GM19468 (cell line): Measurements from ENCODE around the gene NPR1.

Experiments used
- ATAC-seq: cut with Tn5 transposase; IDR thresholded peaks from one replicate; pipeline ENCODE4 v1.9.1; 2021; ENCODE audit warnings: mild to moderate bottlenecking, moderate library complexity, moderate number of reproducible peaks; ENCODE audit not compliant: unreplicated experiment; ENCODE audit errors: extremely low read depth

NPR1 gene

DNA sequence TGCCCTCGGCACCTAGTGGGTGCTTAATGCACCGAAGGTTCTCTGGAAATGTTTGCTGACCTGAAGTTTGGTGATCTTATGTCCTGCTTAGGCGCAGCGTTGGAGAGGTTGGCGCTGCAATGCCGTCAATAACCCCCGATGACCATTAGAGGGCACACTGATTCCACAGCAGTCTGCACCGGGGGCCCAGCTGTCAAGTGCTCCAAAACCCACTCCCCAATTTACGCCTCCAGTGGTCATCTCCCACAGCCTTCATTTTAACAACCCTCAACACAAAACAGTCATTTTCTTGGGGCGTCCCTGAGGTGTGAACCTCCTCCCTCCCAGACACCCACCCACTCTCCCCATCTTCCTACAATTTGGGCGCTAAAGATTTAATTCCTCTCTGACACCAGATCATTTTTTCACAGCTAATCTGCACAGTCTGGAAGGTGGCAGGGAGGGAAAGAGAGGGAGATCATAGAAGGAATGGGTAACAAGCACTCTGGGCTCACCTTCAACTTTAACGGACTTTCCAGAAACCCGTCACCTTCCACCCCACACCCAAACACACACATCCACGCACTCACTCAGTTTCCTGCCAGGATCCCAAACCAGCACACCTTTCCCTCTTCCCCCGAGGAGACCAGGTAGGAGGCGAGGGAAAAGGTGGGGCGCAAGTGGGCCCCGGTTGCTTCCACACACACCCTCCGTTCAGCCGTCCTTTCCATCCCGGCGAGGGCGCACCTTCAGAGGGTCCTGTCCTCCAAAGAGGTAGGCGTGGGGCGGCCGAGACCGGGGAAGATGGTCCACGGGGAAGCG, 570 bp upstream of the NPR1 start:
- no peak for ATAC-seq

DNA sequence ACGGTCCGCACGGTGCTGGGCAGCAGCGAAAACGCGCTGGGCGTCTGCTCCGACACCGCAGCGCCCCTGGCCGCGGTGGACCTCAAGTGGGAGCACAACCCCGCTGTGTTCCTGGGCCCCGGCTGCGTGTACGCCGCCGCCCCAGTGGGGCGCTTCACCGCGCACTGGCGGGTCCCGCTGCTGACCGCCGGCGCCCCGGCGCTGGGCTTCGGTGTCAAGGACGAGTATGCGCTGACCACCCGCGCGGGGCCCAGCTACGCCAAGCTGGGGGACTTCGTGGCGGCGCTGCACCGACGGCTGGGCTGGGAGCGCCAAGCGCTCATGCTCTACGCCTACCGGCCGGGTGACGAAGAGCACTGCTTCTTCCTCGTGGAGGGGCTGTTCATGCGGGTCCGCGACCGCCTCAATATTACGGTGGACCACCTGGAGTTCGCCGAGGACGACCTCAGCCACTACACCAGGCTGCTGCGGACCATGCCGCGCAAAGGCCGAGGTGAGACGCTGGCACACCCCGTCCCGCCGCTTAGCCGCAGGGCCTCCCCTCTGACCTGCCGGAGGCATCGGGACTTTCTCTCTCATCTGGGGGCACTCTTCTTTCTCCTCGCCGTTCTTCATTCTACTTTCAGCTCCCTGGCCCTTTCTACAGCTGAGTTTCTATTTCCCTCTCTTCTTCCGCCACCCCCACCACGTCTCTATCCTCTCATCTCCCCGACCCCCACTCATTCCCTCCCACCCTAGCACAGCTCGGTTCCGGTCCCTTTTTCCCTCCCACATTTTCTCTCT, 1.0 kb downstream of the NPR1 start:
- ATAC-seq, result no peak

DNA sequence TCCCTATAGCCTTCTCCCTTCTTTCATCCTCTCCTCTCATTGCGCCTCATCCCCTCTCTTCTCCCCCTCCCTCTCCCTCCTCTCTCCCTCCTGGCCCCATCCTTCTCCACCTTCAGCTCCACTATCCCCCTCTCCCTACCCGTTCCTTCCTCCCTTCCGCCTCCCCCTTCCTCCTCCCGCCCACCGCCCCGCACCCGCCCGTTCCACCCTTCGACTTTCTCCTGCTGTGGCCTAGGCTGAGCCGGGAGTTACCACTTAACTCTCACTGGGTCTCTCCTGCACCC, 1.6 kb downstream of the NPR1 start:
- ATAC-seq, result no peak

DNA sequence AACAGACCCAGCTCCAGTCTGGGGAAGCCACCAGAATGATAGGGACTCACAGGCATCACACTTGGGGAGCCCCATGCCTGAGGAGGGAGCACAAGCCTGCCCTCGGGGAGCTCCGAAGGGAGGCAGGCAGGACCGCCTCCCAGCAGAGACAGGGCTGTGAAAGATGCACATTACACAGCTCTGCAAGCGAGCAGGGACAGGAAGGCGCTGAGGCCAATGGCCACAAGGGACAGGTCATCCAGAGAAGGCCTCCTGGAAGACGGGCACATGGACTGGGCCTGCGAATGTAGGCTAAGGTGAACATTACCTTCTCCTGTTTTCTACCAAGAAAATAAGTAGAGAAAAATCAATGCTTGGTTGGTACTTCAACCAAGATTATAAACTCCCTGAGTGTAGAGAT, 4.2 kb downstream of the NPR1 start:
- no peak for ATAC-seq

DNA sequence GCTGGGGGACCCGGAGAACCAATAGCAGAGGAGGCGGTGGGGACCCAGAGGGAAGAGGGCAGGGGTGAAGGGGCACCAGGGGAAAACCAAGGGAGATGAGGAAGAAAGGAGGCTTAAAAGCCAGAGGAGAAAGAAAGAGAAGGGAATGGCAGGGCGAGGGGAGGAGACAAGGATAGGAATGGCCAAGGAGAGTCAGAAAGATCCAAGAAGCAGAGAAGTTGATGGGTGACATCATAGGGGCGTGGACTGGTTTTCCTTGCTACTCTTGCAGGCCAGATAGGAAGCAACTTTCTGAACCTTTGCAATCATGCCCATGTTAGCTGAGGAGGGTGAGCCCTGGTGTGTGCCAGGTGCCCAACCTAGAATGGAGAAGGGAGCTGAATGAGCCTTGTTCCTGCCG, 5.4 kb downstream of the NPR1 start:
- ATAC-seq, result no peak

DNA sequence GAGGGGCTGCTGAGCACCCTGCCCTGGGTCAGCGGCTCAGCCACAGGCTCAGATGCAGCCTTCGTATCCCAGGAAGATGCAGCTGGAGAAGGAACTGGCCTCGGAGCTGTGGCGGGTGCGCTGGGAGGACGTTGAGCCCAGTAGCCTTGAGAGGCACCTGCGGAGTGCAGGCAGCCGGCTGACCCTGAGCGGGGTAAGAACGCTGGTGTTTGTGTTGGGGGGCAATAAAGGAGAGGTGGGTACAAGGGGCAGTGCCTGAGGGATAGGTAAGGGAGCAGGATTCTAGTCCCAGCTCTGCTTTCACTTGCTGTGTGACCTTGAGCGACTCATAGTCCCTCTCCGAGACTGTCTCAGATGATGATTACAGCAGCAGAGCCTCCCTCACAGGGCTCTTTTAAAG, 6.4 kb downstream of the NPR1 start:
- ATAC-seq, result no peak

DNA sequence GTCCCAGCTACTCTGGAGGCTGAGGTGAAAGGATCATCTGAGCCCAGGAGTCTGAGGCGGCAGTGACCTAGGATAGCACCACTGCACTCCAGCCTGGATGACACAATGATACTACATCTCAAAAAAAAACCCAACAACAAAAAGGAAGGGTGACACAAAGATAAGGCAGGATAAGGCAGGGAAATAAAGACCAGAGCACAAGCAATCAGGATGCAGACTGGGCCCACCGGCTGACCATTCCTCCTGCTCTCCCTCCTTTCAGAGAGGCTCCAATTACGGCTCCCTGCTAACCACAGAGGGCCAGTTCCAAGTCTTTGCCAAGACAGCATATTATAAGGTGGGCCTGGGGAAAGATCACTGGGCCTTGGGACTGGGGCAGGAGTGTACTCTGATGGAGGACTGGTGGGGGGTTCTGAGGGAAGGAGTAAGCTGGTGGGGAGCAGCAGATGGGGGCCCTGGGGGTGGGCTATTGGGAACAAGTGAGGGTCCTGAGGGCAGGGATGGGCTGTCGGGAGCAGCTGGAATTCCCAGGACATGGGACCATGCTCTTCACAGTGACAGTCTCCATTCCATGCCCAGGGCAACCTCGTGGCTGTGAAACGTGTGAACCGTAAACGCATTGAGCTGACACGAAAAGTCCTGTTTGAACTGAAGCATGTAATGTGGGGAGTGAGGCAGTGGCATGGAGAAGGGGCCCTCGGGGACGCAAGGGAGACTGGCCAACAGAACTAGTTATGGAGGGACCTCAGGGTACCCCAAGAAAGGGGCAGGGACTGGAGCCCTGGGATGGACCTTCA, 7.3 kb downstream of the NPR1 start:
- ATAC-seq, result no peak

DNA sequence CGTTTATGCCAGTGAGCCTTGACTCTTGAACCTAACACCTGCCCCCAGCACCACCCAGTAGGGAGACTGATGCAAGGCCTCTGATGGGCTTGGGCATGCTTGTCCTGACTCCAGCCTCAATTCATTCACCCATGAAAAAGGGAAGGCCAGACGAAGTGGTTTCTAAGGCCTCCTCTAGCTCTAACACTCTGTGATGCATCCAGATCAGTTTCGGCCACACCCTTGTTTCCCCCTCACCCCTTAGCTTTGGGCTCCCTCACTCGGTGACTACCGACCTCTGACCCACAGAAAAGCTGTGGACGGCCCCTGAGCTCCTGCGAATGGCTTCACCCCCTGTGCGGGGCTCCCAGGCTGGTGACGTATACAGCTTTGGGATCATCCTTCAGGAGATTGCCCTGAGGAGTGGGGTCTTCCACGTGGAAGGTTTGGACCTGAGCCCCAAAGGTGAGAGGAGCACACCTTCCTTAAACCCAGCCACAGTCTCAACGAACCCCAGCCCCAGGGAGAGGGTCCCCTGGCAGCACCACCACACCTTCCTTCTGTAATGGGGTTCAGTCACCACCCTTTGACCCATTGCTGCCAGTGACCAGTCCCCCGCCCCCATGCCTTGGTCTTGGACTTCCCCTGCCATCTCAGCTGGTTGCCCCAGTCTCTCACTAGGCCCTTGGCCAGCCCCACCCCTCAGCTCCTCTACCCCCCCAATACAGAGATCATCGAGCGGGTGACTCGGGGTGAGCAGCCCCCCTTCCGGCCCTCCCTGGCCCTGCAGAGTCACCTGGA, 9.0 kb downstream of the NPR1 start:
- no peak for ATAC-seq

DNA sequence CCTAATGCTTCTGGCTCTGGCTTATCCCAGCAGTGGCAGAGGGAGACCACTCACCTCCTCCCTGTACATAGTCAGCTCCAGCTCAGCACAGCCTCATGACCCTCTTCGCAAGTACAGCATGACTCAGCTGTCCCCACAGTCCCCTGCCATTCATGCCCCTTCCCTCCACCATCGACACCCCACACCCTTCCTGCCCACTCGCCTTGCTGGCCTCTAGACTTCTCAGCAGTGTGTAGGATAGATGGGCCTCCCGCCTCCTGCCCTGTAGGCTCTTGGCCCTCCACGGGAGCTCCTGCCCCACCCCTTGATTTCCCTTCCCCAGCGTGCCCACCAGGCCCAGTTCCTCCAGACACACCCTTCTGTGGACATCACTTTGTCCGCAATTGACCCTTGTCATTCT, 9.8 kb downstream of the NPR1 start:
- no peak for ATAC-seq

DNA sequence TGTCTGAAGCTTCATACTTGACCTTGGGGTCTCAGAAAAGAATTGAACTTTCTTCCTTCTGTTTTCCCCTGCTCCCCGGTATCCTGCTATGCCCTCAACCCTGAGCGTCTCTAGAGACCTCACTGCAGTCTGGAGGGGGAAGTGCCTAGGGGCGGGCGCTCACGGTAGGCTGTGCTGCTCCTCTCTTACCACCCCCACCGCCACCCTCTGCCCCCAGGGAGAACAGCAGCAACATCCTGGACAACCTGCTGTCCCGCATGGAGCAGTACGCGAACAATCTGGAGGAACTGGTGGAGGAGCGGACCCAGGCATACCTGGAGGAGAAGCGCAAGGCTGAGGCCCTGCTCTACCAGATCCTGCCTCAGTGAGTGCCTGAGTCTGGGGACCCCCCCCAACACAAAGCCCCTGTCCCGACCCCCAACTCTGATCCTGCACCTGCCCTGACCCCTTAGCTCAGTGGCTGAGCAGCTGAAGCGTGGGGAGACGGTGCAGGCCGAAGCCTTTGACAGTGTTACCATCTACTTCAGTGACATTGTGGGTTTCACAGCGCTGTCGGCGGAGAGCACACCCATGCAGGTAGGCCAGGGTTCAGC, 10.3 kb downstream of the NPR1 start:
- ATAC-seq, result no peak

DNA sequence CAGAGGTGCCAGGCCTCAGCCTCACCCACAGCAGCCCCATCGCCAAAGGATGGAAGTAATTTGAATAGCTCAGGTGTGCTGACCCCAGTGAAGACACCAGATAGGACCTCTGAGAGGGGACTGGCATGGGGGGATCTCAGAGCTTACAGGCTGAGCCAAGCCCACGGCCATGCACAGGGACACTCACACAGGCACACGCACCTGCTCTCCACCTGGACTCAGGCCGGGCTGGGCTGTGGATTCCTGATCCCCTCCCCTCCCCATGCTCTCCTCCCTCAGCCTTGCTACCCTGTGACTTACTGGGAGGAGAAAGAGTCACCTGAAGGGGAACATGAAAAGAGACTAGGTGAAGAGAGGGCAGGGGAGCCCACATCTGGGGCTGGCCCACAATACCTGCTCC, 15.0 kb downstream of the NPR1 start:
- ATAC-seq, result no peak

DNA sequence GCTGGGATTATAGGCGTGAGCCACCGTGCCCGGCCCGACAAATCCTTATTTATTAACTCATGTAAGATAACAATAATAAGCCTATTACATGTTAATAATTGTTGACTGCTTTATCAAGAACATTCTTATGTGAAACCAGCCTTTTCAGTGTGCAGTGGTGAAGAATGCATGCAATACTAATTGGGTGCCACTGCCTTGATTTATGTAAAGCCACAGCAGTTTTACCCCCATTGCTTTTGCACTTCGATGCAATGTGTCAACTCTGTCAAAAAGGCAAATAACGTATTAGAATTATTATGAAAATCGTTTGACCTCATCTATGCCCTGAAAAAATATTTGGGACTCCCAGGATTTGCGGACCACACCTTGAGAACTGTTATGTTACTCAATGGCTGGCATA, 18.3 kb downstream of the NPR1 start:
- ATAC-seq, result no peak

DNA sequence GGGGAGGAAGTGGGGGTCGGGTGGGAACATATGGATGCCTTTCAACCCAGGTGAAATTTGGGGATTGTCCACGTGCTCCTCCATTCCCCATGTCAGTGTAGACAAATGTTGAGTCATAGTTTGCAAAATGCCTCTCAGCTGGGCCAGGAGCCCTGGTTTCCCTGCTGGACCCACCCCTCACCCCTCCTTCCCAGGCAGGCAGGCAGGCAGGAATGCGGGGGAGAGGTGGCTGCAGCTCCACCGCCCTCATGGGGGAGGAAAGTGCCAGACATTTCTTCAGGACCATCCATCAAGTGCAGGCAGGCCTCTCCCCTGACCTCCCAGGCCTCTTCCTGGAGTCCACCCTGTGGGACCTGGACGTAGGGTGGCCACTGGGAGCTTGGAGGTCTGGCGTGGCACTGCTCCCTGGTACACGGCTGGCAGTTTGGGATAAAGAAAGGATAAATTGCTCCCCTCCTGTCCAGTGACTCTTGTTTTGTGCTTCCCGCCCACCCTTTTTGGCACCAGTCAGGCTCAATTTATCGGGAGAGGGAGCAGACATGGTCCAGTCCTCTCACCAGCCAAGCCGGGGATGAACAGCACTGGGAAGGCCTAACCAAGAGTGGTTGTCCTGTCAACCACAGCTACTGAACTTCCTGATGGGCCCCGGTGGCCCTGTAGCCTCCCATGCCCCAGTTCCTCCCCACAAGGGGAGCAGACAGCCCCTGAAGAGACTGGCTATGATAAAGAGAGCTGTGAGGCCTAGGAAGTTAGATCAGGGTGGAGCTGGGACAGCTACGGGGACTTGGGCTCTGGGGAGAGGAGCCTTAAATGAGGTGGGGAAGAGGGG, 18.9 kb downstream of the NPR1 start:
- ATAC-seq, result no peak

DNA sequence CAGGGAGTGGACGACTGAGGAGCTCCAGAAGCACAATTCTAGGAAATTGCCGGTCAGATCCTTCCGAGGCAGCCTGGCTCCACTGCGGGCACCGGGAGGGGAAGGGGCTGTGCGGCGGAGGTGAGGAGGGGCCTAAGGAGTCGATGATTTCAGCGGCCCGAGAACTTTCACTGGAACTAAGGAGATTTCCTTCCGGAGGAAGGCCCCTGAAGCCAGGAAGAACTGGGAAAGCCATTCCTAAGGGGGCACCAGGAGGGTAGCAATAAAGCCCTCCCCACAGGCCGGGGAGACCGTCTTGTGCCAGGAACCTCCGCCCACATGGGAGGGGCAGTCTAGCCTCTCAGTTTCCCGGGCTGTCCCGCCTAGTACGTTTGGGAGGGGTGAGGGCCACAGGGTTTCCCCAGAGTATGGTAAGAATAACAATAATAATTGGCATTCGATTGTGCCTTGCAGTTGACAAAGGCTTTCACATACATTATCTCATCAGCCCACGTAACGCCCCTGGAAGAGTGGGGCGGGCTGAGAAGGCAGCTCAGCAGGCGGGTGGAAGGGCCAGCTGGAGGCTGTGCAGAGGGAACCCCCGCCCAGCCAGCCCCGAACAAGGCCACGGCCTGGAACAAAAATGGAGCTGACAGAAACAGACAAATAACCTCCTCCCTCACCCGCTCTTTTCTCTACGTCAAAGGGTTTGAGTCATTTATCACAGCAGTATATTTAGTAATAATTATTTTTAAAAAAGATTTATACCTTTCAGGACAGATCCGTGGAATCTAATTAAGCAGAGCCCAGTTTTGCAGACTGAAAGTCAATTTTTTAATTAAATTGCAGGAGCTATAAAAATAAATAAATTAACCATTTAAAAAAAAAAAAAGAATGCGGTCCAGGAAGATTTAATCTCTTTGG, 19.8 kb downstream of the NPR1 start:
- no peak for ATAC-seq

DNA sequence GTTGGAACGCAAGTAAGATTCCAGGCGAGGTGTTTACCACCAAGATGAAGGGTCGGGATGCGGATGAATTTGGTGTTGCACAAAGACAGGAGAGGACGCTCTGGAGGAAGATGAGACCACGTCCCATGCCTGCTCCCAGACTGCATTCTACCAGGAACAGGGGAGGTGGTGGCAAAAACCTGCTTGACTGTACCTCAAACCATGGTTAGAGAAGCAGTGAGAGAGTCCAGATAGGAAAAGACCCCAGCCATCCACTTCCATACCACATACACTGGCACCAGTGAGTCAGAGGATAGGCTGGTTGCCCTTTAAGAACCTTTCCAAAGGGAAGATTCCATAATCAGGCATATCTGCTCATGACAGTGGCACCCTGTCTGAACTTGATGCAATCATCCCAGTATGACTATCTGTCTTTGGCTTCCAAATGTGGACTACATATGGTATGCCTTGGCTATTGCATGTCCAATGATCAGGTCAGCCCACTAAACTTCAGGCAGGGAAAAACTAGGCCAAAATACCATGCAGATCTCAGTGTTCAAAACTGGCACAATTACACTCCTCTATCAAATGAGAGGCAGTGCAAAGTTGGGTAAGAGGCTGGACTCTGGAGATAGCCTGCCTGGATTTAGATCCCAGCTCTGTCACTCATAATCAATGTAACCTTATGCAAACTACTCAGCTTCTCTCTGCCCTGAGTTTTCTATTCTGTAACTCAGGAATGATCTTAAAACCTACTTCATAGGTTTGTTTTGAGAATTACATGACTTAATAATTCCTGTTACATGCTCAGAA, 20.6 kb downstream of the NPR1 start:
- ATAC-seq, result no peak

DNA sequence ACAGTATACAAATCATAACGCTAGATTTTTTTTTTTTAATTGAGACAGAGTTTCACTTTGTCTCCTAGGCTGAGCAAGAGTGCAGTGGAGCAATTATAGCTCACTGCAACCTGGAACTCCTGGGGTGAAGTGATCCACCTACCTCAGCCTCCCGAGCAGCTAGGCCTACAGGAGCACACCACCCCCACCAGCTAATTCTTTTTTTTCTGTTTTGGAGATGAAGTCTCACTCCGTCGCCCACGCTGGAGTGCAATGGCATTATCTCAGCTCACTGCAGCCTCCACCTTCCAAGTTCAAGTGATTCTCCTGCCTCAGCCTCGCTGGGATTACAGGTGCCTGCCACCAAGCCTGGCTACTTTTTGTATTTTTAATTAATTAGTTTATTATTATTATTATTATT, 21.3 kb downstream of the NPR1 start:
- no peak for ATAC-seq

DNA sequence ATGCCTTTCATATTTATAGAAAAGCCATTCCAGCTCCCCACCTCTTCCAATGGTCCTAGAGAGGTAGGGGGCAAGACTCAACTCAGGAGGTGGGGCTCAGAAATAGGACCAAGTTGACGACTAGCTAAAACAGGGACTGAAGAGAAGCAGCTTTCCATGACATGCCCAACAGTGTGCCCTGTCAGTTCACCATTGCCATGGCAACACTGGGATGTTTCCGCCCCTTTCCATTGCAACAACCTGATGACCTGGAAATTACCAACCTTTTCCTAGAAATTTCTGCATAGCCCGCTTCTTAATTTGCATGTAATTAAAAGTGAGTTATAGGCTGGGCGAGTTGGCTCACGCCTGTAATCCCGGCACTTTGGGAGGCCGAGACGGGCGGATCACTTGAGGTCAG, 27.0 kb downstream of the NPR1 start:
- no peak for ATAC-seq
